ENCODE data around the gene SLC9C2.
A peak's percentile ranks its signal among the peaks of the same experiment; 100 is the strongest.
"Not testable (repeated sequence)": the region's sequence is repeated elsewhere in the genome, so short reads cannot be mapped to it uniquely, and the experiment has no call there.

Gene SLC9C2

GRCh38 chr1:173481195-173481772, 121.6 kb downstream of the SLC9C2 start:
- no peak for DNase-seq (ENCODE audit: low read depth)

GRCh38 chr1:173479649-173480048, 123.2 kb downstream of the SLC9C2 start:
- no peak for DNase-seq (ENCODE audit: low read depth)

- no peak for DNase-seq (ENCODE audit: low read depth)
Observed at GRCh38 chr1:173478094-173478674, 124.7 kb downstream of the SLC9C2 start.

- no peak for DNase-seq (ENCODE audit: low read depth)
Observed at GRCh38 chr1:173477286-173478093, 125.4 kb downstream of the SLC9C2 start, which contains the start of gene PRDX6. TSS of gene PRDX6 (plus strand) at chr1:173477335. CDS start at chr1:173477398, 63 bp downstream.

- DNase-seq (ENCODE audit: low read depth): peak; percentile 69
Observed at GRCh38 chr1:173476665-173477285, 126.1 kb downstream of the SLC9C2 start.

- no peak for DNase-seq (ENCODE audit: low read depth)
Observed at GRCh38 chr1:173476197-173476664, 126.6 kb downstream of the SLC9C2 start.

GRCh38 chr1:173475564-173476196, 127.2 kb downstream of the SLC9C2 start:
- DNase-seq (ENCODE audit: low read depth): no peak

- DNase-seq (ENCODE audit: low read depth): not testable (repeated sequence)
Observed at GRCh38 chr1:173474780-173475421, 128.0 kb downstream of the SLC9C2 start.

- no peak for DNase-seq (ENCODE audit: low read depth)
Observed at GRCh38 chr1:173474097-173474779, 128.6 kb downstream of the SLC9C2 start.

- no peak for DNase-seq (ENCODE audit: low read depth)
Observed at GRCh38 chr1:173473599-173474011, 129.3 kb downstream of the SLC9C2 start.

- no peak for DNase-seq (ENCODE audit: low read depth)
Observed at GRCh38 chr1:173470608-173471007, 132.3 kb downstream of the SLC9C2 start.

- DNase-seq (ENCODE audit: low read depth): no peak
Observed at GRCh38 chr1:173469656-173470055, 133.2 kb downstream of the SLC9C2 start.

GRCh38 chr1:173467426-173467825, 135.4 kb downstream of the SLC9C2 start:
- DNase-seq (ENCODE audit: low read depth): no peak

GRCh38 chr1:173464185-173464584, 138.7 kb downstream of the SLC9C2 start:
- not testable (repeated sequence) for DNase-seq (ENCODE audit: low read depth)

- DNase-seq (ENCODE audit: low read depth): not testable (repeated sequence)
Observed at GRCh38 chr1:173462666-173463065, 140.2 kb downstream of the SLC9C2 start.

GRCh38 chr1:173459885-173460284, 143.0 kb downstream of the SLC9C2 start:
- no peak for DNase-seq (ENCODE audit: low read depth)

- no peak for DNase-seq (ENCODE audit: low read depth)
Observed at GRCh38 chr1:173454966-173455524, 147.8 kb downstream of the SLC9C2 start.

GRCh38 chr1:173453982-173454381, 148.9 kb downstream of the SLC9C2 start:
- no peak for DNase-seq (ENCODE audit: low read depth)

- DNase-seq (ENCODE audit: low read depth): no peak
Observed at GRCh38 chr1:173451981-173452380, 150.9 kb downstream of the SLC9C2 start.
